Measurements from ENCODE around the gene CECR2. TPM values are rescaled to one million over a fixed set of nuclear protein-coding genes. Genes with fewer than 3 reads are reported as not detected.

The CECR2 gene
- polyA plus RNA-seq, 1 of the 3 experiments (the other 2 are of a cell fraction) = not detected

DNA sequence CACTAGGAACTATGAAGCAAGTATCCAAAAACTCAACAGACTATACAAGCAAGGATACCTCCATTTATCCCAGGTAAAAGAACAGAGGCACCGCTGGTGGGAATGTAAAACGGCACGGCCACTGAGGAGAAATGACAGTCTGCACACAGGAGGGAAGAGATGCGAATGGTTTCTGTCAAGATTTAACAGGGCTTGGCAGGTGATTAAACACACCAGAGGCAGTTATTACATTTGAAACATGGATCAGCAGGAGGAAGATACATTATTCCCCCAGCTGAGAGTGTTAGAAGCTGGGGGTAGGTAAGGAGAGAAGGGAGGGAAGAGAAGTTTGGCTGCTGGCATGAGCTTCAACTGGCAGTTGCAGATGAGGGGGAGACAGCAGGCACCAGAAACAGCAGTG is 229.1 kb downstream of the CECR2 start:
- H3K9ac ChIP-seq = no peak overlapping the region
- TF ChIP-seq NRF1 (IDR thresholded peaks at IDR 0.05; ENCODE audit: low read depth, low read length) (no peak), TAF1 (IDR thresholded peaks at IDR 0.05; ENCODE audit: borderline replicate concordance, low read depth, low read length) (no peak), MXI1 (IDR thresholded peaks at IDR 0.05; ENCODE audit: low read depth, low read length) (no peak), EZH2phosphoT487 (IDR thresholded peaks at IDR 0.05; ENCODE audit: borderline replicate concordance, low read depth) (no peak), ELF1 (IDR thresholded peaks at IDR 0.05) (no peak), FOSL2 (IDR thresholded peaks at IDR 0.05; ENCODE audit: borderline replicate concordance, low read depth) (no peak), RCOR1 (IDR thresholded peaks at IDR 0.05; ENCODE audit: low read length) (no peak), RXRA (IDR thresholded peaks at IDR 0.05; ENCODE audit: borderline replicate concordance, low read depth) (no peak), RFX5 (IDR thresholded peaks at IDR 0.05; ENCODE audit: low read length) (no peak), FOXJ3 (CRISPR knock-in tag; IDR thresholded peaks at IDR 0.05) (no peak), SIN3A (IDR thresholded peaks at IDR 0.05; ENCODE audit: borderline replicate concordance, low read depth, low read length) (no peak), TCF12 (IDR thresholded peaks at IDR 0.05) (no peak)
- TF ChIP-seq, protein P1, sequence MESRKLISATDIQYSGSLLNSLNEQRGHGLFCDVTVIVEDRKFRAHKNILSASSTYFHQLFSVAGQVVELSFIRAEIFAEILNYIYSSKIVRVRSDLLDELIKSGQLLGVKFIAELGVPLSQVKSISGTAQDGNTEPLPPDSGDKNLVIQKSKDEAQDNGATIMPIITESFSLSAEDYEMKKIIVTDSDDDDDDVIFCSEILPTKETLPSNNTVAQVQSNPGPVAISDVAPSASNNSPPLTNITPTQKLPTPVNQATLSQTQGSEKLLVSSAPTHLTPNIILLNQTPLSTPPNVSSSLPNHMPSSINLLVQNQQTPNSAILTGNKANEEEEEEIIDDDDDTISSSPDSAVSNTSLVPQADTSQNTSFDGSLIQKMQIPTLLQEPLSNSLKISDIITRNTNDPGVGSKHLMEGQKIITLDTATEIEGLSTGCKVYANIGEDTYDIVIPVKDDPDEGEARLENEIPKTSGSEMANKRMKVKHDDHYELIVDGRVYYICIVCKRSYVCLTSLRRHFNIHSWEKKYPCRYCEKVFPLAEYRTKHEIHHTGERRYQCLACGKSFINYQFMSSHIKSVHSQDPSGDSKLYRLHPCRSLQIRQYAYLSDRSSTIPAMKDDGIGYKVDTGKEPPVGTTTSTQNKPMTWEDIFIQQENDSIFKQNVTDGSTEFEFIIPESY (IDR thresholded peaks at IDR 0.05; ENCODE audit: borderline replicate concordance, low read depth) = no peak
- TF ChIP-seq, protein P2, sequence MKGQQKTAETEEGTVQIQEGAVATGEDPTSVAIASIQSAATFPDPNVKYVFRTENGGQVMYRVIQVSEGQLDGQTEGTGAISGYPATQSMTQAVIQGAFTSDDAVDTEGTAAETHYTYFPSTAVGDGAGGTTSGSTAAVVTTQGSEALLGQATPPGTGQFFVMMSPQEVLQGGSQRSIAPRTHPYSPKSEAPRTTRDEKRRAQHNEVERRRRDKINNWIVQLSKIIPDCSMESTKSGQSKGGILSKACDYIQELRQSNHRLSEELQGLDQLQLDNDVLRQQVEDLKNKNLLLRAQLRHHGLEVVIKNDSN (IDR thresholded peaks at IDR 0.05; ENCODE audit: borderline replicate concordance, low read depth) = no peak
- TF ChIP-seq, protein P3, sequence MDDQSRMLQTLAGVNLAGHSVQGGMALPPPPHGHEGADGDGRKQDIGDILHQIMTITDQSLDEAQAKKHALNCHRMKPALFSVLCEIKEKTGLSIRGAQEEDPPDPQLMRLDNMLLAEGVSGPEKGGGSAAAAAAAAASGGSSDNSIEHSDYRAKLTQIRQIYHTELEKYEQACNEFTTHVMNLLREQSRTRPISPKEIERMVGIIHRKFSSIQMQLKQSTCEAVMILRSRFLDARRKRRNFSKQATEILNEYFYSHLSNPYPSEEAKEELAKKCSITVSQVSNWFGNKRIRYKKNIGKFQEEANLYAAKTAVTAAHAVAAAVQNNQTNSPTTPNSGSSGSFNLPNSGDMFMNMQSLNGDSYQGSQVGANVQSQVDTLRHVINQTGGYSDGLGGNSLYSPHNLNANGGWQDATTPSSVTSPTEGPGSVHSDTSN (IDR thresholded peaks at IDR 0.05) = no peak
- TF ChIP-seq, protein P4, sequence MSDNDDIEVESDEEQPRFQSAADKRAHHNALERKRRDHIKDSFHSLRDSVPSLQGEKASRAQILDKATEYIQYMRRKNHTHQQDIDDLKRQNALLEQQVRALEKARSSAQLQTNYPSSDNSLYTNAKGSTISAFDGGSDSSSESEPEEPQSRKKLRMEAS (IDR thresholded peaks at IDR 0.05; ENCODE audit: low read depth) = no peak
- TF ChIP-seq, protein P5, sequence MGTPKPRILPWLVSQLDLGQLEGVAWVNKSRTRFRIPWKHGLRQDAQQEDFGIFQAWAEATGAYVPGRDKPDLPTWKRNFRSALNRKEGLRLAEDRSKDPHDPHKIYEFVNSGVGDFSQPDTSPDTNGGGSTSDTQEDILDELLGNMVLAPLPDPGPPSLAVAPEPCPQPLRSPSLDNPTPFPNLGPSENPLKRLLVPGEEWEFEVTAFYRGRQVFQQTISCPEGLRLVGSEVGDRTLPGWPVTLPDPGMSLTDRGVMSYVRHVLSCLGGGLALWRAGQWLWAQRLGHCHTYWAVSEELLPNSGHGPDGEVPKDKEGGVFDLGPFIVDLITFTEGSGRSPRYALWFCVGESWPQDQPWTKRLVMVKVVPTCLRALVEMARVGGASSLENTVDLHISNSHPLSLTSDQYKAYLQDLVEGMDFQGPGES (IDR thresholded peaks at IDR 0.05; ENCODE audit: low read depth, low read length) = no peak
- TF ChIP-seq, protein P6, sequence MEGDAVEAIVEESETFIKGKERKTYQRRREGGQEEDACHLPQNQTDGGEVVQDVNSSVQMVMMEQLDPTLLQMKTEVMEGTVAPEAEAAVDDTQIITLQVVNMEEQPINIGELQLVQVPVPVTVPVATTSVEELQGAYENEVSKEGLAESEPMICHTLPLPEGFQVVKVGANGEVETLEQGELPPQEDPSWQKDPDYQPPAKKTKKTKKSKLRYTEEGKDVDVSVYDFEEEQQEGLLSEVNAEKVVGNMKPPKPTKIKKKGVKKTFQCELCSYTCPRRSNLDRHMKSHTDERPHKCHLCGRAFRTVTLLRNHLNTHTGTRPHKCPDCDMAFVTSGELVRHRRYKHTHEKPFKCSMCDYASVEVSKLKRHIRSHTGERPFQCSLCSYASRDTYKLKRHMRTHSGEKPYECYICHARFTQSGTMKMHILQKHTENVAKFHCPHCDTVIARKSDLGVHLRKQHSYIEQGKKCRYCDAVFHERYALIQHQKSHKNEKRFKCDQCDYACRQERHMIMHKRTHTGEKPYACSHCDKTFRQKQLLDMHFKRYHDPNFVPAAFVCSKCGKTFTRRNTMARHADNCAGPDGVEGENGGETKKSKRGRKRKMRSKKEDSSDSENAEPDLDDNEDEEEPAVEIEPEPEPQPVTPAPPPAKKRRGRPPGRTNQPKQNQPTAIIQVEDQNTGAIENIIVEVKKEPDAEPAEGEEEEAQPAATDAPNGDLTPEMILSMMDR (IDR thresholded peaks at IDR 0.05) = no peak
- H3K79me2 ChIP-seq (ENCODE audit: insufficient read depth) = peaks cover 18% of the 10 kb centered on the region
- peaks cover 0 to 4% of the 10 kb centered on the region in 2 experiments; a peak in 1 of 4 replicates for H3K4me1 ChIP-seq (ENCODE audit: control insufficient read depth in 1 of 2, insufficient read depth in 2 of 2, low read depth in 1 of 2, low read length in 1 of 2)
- no peak overlapping the region for H3K4me2 ChIP-seq
- WGBS (ENCODE audit: low lambda C conversion rate) = 96% methylated on average over 4 of the region's 4 CpGs
- no peak overlapping the region for H3K4me3 ChIP-seq (ENCODE audit: low read depth in 2 of 2, low read length in 1 of 2)
- H3K27me3 ChIP-seq (ENCODE audit: insufficient read depth) = no peaks in the 10 kb centered on the region
- CTCF ChIA-PET = no interaction called here
- peaks cover 36 to 59% of the 10 kb centered on the region in 2 experiments for H3K36me3 ChIP-seq (replicated peaks in 1 of 2; ENCODE audit: control insufficient read depth in 1 of 2, insufficient read depth in 2 of 2, low read length in 1 of 2)
- H2AFZ ChIP-seq (ENCODE audit: low read depth) = no peak overlapping the region
- H3K9me3 ChIP-seq = no peaks in the 10 kb centered on the region
- H4K20me1 ChIP-seq (ENCODE audit: insufficient read depth) = 0 out of 2 replicates have a peak, but pooled peaks cover 3% of the 10 kb centered on the region
- no peaks in the 10 kb centered on the region for H3K9me2 ChIP-seq
- POLR2A ChIA-PET = no interaction called here
- H3K27ac ChIP-seq (ENCODE audit: low read depth in 2 of 2, low read length in 1 of 2) = no peak overlapping the region
- H3F3A ChIP-seq (replicated peaks; ENCODE audit: insufficient read depth) = no peaks in the 10 kb centered on the region
- DNase-seq = no peak
